ENCODE measurements around the gene IFT52.

IFT52 gene

GRCh38 chr20:43554369-43554768 is 36.4 kb upstream of the IFT52 start:
- no peak for DNase-seq
- Histone ChIP-seq H3K4me1 (no peaks in the 10 kb centered on the region), H3K36me3 (peaks cover 0 to 12% (median 0%) of the 10 kb centered on the region in 3 donors), H3K27ac (no peak overlapping the region), H3K27me3 (no peaks in the 10 kb centered on the region), H3K9me3 (no peaks in the 10 kb centered on the region), H3K4me3 (no peak overlapping the region)
- no peak for TF ChIP-seq CTCF (IDR thresholded peaks at IDR 0.05)
- intact Hi-C loops (cut with DNase I; ENCODE audit: low total_unique reads): no loop called here

GRCh38 chr20:43558412-43559146 is 32.2 kb upstream of the IFT52 start, which contains the start of gene SGK2:
SGK2 (plus strand) TSS chr20:43559027; CDS start chr20:43566496, 7,469 bp downstream.
- H3K9me3 ChIP-seq: no peaks in the 10 kb centered on the region
- H3K27ac ChIP-seq: no peak within 1 kb of the TSS
- TF ChIP-seq CTCF (IDR thresholded peaks at IDR 0.05): no peak
- DNase-seq: no peak
- H3K36me3 ChIP-seq: no peaks in the 10 kb centered on the region
- no peaks in the 10 kb centered on the region for H3K4me1 ChIP-seq
- intact Hi-C loops (cut with DNase I; ENCODE audit: low total_unique reads): no loop called here
- no peak within 1 kb of the TSS for H3K4me3 ChIP-seq
- H3K27me3 ChIP-seq: no peaks in the 10 kb centered on the region

GRCh38 chr20:43559147-43559987 is 31.4 kb upstream of the IFT52 start:
- no peaks in the 10 kb centered on the region for H3K4me1 ChIP-seq
- H3K9me3 ChIP-seq: no peaks in the 10 kb centered on the region
- intact Hi-C loops (cut with DNase I; ENCODE audit: low total_unique reads): no loop called here
- no peak for TF ChIP-seq CTCF (IDR thresholded peaks at IDR 0.05)
- no peak for DNase-seq
- H3K27ac ChIP-seq: no peak overlapping the region
- no peaks in the 10 kb centered on the region for H3K27me3 ChIP-seq
- H3K36me3 ChIP-seq: no peaks in the 10 kb centered on the region
- H3K4me3 ChIP-seq: no peak overlapping the region

- Histone ChIP-seq H3K27ac (no peak overlapping the region), H3K4me3 (no peak overlapping the region), H3K36me3 (no peaks in the 10 kb centered on the region), H3K4me1 (no peaks in the 10 kb centered on the region), H3K27me3 (no peaks in the 10 kb centered on the region), H3K9me3 (no peaks in the 10 kb centered on the region)
- intact Hi-C loops (cut with DNase I; ENCODE audit: low total_unique reads): no loop called here
- DNase-seq: no peak
- TF ChIP-seq CTCF (IDR thresholded peaks at IDR 0.05): no peak
These were observed 29.8 kb upstream of the IFT52 start for GRCh38 chr20:43560974-43561373.

- no peak for DNase-seq
- no peak overlapping the region for H3K4me3 ChIP-seq
- no peak overlapping the region for H3K27ac ChIP-seq
- no peaks in the 10 kb centered on the region for H3K36me3 ChIP-seq
- H3K4me1 ChIP-seq: no peaks in the 10 kb centered on the region
- intact Hi-C loops (cut with DNase I; ENCODE audit: low total_unique reads): no loop called here
- no peaks in the 10 kb centered on the region for H3K9me3 ChIP-seq
- no peak for TF ChIP-seq CTCF (IDR thresholded peaks at IDR 0.05)
- no peaks in the 10 kb centered on the region for H3K27me3 ChIP-seq
These were observed 27.3 kb upstream of the IFT52 start for GRCh38 chr20:43563429-43563828.
